ENCODE results near the gene ZBTB46.
"Not testable (repeated sequence)": the region's sequence is repeated elsewhere in the genome, so short reads cannot be mapped to it uniquely, and the experiment has no call there.

ZBTB46 gene

GRCh38 chr20:63787302-63787701 is 43.8 kb downstream of the ZBTB46 start:
- DNase-seq (ENCODE audit: insufficient read length, low spot score) (no peak), FAIRE-seq (no peak)
- TF ChIP-seq POLR2A (IDR thresholded peaks at IDR 0.05; ENCODE audit: low read depth, low read length), result no peak

DNA sequence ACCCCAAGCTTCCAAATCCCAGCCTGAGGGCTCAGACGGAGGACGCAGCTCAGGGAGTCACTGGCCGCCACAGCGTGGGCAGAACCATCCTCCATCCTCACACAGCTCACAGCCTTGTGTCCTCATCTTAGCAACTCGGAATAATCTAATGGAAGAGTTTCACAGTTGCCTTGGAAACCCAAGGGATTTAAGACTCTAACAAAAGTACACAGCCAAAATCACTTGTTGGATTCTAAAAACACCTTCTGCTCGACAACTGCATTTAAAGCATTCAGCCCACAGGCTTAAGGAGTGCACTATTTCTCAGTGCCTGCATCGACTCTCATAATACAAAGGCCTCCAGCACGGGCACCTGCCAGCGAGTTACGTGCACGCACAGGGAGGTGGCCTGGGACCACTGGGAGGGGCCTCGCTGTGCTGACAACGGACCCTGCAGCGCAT is 45.4 kb downstream of the ZBTB46 start:
- TF ChIP-seq POLR2A (IDR thresholded peaks at IDR 0.05; ENCODE audit: low read depth, low read length), result no peak
- FAIRE-seq (no peak), DNase-seq (ENCODE audit: insufficient read length, low spot score) (no peak)

- no peak for TF ChIP-seq POLR2A (IDR thresholded peaks at IDR 0.05; ENCODE audit: low read depth, low read length)
- FAIRE-seq (no peak), DNase-seq (ENCODE audit: insufficient read length, low spot score) (no peak)
Observed at GRCh38 chr20:63783970-63784369, 47.1 kb downstream of the ZBTB46 start.

- no peak for DNase-seq (ENCODE audit: insufficient read length, low spot score)
- no peak for FAIRE-seq
- TF ChIP-seq POLR2A (IDR thresholded peaks at IDR 0.05; ENCODE audit: low read depth, low read length), result no peak
Observed at GRCh38 chr20:63782521-63782971, 48.5 kb downstream of the ZBTB46 start.

GRCh38 chr20:63782051-63782471 is 49.0 kb downstream of the ZBTB46 start:
- TF ChIP-seq POLR2A (IDR thresholded peaks at IDR 0.05; ENCODE audit: low read depth, low read length), result no peak

GRCh38 chr20:63781181-63781580 is 49.9 kb downstream of the ZBTB46 start:
- no peak for FAIRE-seq
- DNase-seq (ENCODE audit: insufficient read length, low spot score), result no peak
- no peak for TF ChIP-seq POLR2A (IDR thresholded peaks at IDR 0.05; ENCODE audit: low read depth, low read length)

More at GRCh38 chr20:63782051-63782471, 49.0 kb downstream of the ZBTB46 start:
- FAIRE-seq, result no peak
- no peak for DNase-seq (ENCODE audit: insufficient read length, low spot score)

DNA sequence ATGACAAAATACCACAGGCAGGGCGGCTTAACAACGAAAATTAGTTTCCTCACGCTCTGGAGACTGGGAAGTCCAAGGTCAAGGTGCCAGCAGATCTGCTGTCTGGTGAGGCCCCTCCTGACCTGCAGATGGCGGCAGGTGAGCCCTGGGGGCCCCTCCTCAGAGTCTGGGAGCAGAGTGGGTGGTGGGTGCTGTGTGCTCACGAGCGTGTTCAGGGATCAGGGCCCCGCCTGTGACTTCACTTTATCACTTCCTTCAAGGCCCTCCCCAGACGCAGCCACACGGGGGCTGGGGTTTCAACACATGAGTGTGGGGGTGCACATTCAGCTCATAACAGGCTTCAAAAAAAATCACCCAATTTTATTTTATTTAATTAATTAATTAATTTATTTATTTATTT is 52.2 kb downstream of the ZBTB46 start:
- DNase-seq (ENCODE audit: insufficient read length, low spot score) (no peak), FAIRE-seq (no peak)
- TF ChIP-seq POLR2A (IDR thresholded peaks at IDR 0.05; ENCODE audit: low read depth, low read length), result no peak

GRCh38 chr20:63778034-63778752 is 52.9 kb downstream of the ZBTB46 start:
- TF ChIP-seq POLR2A (IDR thresholded peaks at IDR 0.05; ENCODE audit: low read depth, low read length), result no peak
- DNase-seq (ENCODE audit: insufficient read length, low spot score) (peak; percentile 71), FAIRE-seq (no peak)

- FAIRE-seq (no peak), DNase-seq (ENCODE audit: insufficient read length, low spot score) (no peak)
- no peak for TF ChIP-seq POLR2A (IDR thresholded peaks at IDR 0.05; ENCODE audit: low read depth, low read length)
Observed at GRCh38 chr20:63777614-63778013, 53.5 kb downstream of the ZBTB46 start.

DNA sequence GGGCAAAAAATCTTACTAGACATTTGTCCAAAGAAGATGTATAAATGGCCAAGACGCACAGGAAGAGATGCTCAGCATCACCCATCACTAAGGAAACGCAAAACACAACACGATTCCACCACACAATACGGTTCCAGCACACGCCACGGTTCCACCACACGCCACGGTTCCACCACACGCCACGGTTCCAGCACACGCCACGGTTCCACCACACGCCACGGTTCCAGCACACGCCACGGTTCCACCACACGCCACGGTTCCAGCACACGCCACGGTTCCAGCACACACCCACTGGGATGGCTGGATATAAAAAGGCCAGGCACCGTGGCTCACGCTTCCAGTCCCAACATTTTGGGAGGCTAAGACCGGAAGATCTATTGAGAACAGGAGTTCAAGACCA is 54.2 kb downstream of the ZBTB46 start:
- not testable (repeated sequence) for DNase-seq (ENCODE audit: insufficient read length, low spot score); FAIRE-seq

DNA sequence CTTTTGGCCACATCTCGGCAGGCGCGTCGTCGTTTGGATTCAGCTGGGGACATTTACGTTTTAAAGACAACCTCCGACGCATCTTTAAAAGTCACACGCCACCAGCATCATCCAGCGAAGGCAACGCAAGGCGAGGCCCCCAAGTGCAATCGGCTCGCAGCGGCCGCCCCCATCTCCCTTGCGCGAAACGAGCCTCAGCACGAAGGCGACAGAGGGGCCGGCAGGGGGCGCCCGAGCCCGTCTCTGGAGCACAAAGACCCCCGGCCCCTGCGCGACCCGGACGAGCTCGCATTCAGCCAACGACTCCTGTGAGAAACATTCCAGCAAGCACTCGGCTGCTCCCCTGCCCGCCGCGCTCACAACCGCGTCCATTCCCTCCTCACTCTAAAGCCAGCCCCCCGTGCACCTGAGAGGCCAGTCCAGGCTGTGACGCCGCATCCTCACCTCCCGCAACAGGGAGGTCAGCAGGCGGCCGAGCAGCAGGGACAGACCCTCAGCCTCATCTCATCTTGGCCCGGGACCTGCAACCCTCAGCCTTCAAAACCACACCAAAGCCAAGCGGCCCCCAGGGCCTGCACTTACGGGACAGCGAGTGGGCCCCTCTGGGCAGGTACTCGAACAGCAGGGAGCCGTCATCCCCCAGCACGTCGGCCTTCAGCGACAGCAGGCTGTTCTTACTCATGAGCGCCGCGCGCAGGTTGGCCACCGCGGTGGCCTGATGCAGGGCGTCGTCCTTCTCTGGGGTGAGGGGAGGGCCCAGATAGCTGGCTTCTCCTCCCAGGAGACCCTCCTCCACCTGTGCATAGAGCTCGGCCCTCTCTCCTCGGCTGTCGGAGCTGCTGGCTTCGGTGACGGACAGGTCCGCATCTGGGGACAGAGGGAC is 55.7 kb downstream of the ZBTB46 start:
- no peak for DNase-seq (ENCODE audit: insufficient read length, low spot score)
- no peak for FAIRE-seq
- TF ChIP-seq POLR2A (IDR thresholded peaks at IDR 0.05; ENCODE audit: low read depth, low read length), result no peak

GRCh38 chr20:63774306-63774705 is 56.8 kb downstream of the ZBTB46 start:
- FAIRE-seq (no peak), DNase-seq (ENCODE audit: insufficient read length, low spot score) (no peak)
- no peak for TF ChIP-seq POLR2A (IDR thresholded peaks at IDR 0.05; ENCODE audit: low read depth, low read length)

DNA sequence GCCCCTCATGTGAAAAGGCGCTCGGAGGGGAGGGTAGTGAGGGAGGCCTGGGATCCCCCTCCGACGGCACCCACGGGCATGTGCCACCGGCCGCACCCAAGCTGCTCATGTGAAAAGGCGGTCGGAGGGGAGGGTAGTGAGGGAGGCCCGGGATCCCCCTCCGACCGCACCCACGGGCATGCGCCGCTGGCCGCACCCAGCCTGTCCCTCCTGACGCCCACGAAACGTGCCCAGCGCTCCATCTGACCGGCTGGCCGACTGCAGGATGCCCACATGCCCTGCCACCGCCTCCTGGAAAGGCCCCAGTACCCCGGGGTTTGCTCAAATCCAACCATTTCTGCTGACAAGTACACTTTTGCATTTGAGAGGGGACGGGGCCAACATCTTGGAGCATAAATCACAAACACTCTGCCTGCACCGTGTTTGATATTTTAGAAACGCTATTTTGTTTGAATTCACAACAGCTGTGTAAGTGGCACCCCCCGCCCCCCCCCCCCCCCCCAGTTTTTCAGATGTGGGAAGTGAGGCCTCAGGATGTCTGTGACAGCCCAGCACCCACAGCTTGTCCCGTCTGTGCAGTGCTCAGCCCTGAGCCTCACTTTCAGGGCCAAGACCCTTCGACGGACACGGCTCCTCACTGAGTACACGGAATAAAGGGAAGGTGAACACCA is 57.4 kb downstream of the ZBTB46 start:
- DNase-seq (ENCODE audit: insufficient read length, low spot score) (no peak), FAIRE-seq (no peak)
- TF ChIP-seq POLR2A (IDR thresholded peaks at IDR 0.05; ENCODE audit: low read depth, low read length), result no peak

Data from H54 (cell line).